Panc1 (cell line): ENCODE results near the gene UGT1A9.
"Not testable (repeated sequence)": the region's sequence is repeated elsewhere in the genome, so short reads cannot be mapped to it uniquely, and the experiment has no call there.

Experiments
- CTCF ChIP-seq: fragments of 450-650 bp; IDR thresholded peaks from 2 replicates; pipeline ENCODE4 v1.5.1; 2017; ENCODE audit warnings: mild to moderate bottlenecking
- SIN3A ChIP-seq: IDR thresholded peaks from 2 replicates; pipeline ENCODE4 v1.6.1; 2012; ENCODE audit warnings: low read depth, mild to moderate bottlenecking, low read length, moderate library complexity, borderline replicate concordance; ENCODE audit not compliant: insufficient read depth
- TCF7L2 ChIP-seq: IDR thresholded peaks from 2 replicates; pipeline ENCODE4 v1.6.1; 2011; ENCODE audit warnings: mild to moderate bottlenecking, low read depth, low read length, inconsistent platforms

- not testable (repeated sequence) for TF ChIP-seq CTCF, SIN3A, TCF7L2
These were observed 79.7 kb downstream of the UGT1A9 start for GRCh38 chr2:233751212-233752009.
